Smooth muscle cell (in vitro differentiated cells): ENCODE measurements around the gene SRGAP1. TPM values are rescaled to one million over a fixed set of nuclear protein-coding genes. Genes with fewer than 3 reads are reported as not detected.

Experiments used
- DNase-seq: peaks from one replicate; lab custom pipeline; 2025; ENCODE audit not compliant: unreplicated experiment; lab: John Stamatoyannopoulos, UW
- H2AFZ ChIP-seq: fragments of 200-600 bp; sonication (generic); 2 replicates; pipeline ENCODE4 v1.6.0; 2016; ENCODE audit warnings: antibody characterized with exemption, low read depth, mild to moderate bottlenecking
- H3F3A ChIP-seq: fragments of 200-600 bp; sonication (generic); 2 replicates; pipeline ENCODE4 v1.6.0; 2017; ENCODE audit warnings: antibody characterized with exemption, low read depth
- H3K27ac ChIP-seq: fragments of 200-600 bp; sonication (generic); 2 replicates; pipeline ENCODE4 v1.5.1; 2016; ENCODE audit warnings: low read depth, mild to moderate bottlenecking
- H3K27me3 ChIP-seq: fragments of 200-600 bp; sonication (generic); 2 replicates; pipeline ENCODE4 v1.6.1; 2016; ENCODE audit warnings: low read depth, mild to moderate bottlenecking
- H3K36me3 ChIP-seq: fragments of 200-600 bp; sonication (generic); 2 replicates; pipeline ENCODE4 v1.5.1; 2016; ENCODE audit warnings: low read depth
- H3K4me1 ChIP-seq: fragments of 200-600 bp; sonication (generic); 2 replicates; pipeline ENCODE4 v1.5.1; 2016; ENCODE audit warnings: low read depth
- H3K4me2 ChIP-seq: fragments of 200-600 bp; sonication (generic); 2 replicates; pipeline ENCODE4 v1.6.0; 2016; ENCODE audit warnings: mild to moderate bottlenecking
- H3K4me3 ChIP-seq: fragments of 200-600 bp; sonication (generic); 2 replicates; pipeline ENCODE4 v1.5.1; 2016; ENCODE audit warnings: mild to moderate bottlenecking
- H3K79me2 ChIP-seq: fragments of 200-600 bp; sonication (generic); 2 replicates; pipeline ENCODE4 v1.6.0; 2016; ENCODE audit warnings: low read depth, mild to moderate bottlenecking
- H3K9ac ChIP-seq: fragments of 200-600 bp; sonication (generic); 2 replicates; pipeline ENCODE4 v1.6.0; 2016; ENCODE audit warnings: low read depth
- H3K9me3 ChIP-seq: fragments of 200-600 bp; sonication (generic); replicated peaks from 2 replicates; pipeline ENCODE4 v1.5.1; 2016; ENCODE audit warnings: low read depth
- H4K20me1 ChIP-seq: fragments of 200-600 bp; sonication (generic); 2 replicates; pipeline ENCODE4 v1.6.0; 2016; ENCODE audit warnings: low read depth
- CTCF ChIP-seq: fragments of 200-600 bp; sonication (generic); IDR thresholded peaks from 2 replicates; pipeline ENCODE4 v1.5.1; 2017; ENCODE audit warnings: borderline replicate concordance, mild to moderate bottlenecking, antibody characterized with exemption; ENCODE audit not compliant: insufficient read depth, poor library complexity, severe bottlenecking
- WGBS: methylation state at CpG from one replicate; pipeline ENCODE4 v1.1.7; 2016; ENCODE audit warnings: low lambda C conversion rate; 5-methylcytosine and 5-hydroxymethylcytosine counted together
- polyA plus RNA-seq: library from polyadenylated mRNA; unstranded; fragments of >200 nt; fragmentation: Nextera tagmentation; extraction: Ambion mirVana; gene quantifications from 2 replicates; pipeline ENCODE4 v1.2.1, GENCODE V29; 2016
- total RNA-seq: library from RNA; depleted of rRNA; stranded (reverse); fragments of >200 nt; gene quantifications from 2 replicates; pipeline ENCODE4 v1.2.3, GENCODE V29; 2014

The SRGAP1 gene
- total and polyA plus RNA-seq, 2 experiments from 2014 or later: 4.0 to 5.9 TPM

GRCh38 chr12:64077922-64078321 is 233.4 kb downstream of the SRGAP1 start:
- Histone ChIP-seq H3K79me2 (no peaks in the 10 kb centered on the region), H3K4me1 (no peaks in the 10 kb centered on the region), H3K4me3 (no peak overlapping the region), H3F3A (no peaks in the 10 kb centered on the region), H3K4me2 (no peak overlapping the region), H2AFZ (no peak overlapping the region), H3K9ac (no peak overlapping the region), H4K20me1 (no peaks in the 10 kb centered on the region), H3K9me3 (no peaks in the 10 kb centered on the region), H3K36me3 (no peaks in the 10 kb centered on the region), H3K27me3 (no peaks in the 10 kb centered on the region), H3K27ac (no peak overlapping the region)
- peak; percentile 30 for TF ChIP-seq CTCF
- no peak for DNase-seq

GRCh38 chr12:64080319-64081007 is 236.0 kb downstream of the SRGAP1 start:
- H2AFZ ChIP-seq: no peak overlapping the region
- no peaks in the 10 kb centered on the region for H4K20me1 ChIP-seq
- no peaks in the 10 kb centered on the region for H3K4me1 ChIP-seq
- H3K27ac ChIP-seq: peak overlapping the region; percentile 64
- H3K79me2 ChIP-seq: no peaks in the 10 kb centered on the region
- no peaks in the 10 kb centered on the region for H3K9me3 ChIP-seq
- no peaks in the 10 kb centered on the region for H3K27me3 ChIP-seq
- H3F3A ChIP-seq: no peaks in the 10 kb centered on the region
- no peak overlapping the region for H3K9ac ChIP-seq
- WGBS: 79% methylated on average over 7 of the region's 7 CpGs
- DNase-seq: no peak
- H3K4me2 ChIP-seq: peak overlapping the region; percentile 55
- H3K4me3 ChIP-seq: no peak overlapping the region
- no peaks in the 10 kb centered on the region for H3K36me3 ChIP-seq
- TF ChIP-seq CTCF: no peak

- WGBS: 100% methylated on average over 1 of the region's 1 CpG
- TF ChIP-seq CTCF: no peak
- H3K4me1 ChIP-seq: no peaks in the 10 kb centered on the region
- H3K4me2 ChIP-seq: peak overlapping the region; percentile 55
- no peaks in the 10 kb centered on the region for H4K20me1 ChIP-seq
- no peaks in the 10 kb centered on the region for H3F3A ChIP-seq
- H3K4me3 ChIP-seq: no peak overlapping the region
- H3K27me3 ChIP-seq: no peaks in the 10 kb centered on the region
- H3K36me3 ChIP-seq: no peaks in the 10 kb centered on the region
- no peak overlapping the region for H3K9ac ChIP-seq
- H3K27ac ChIP-seq: peak overlapping the region; percentile 64
- no peaks in the 10 kb centered on the region for H3K9me3 ChIP-seq
- no peak for DNase-seq
- no peak overlapping the region for H2AFZ ChIP-seq
- H3K79me2 ChIP-seq: no peaks in the 10 kb centered on the region
Measured at GRCh38 chr12:64081008-64081404, 236.5 kb downstream of the SRGAP1 start.

- no peak overlapping the region for H3K4me2 ChIP-seq
- H3K4me3 ChIP-seq: no peak overlapping the region
- H3K27me3 ChIP-seq: no peaks in the 10 kb centered on the region
- no peaks in the 10 kb centered on the region for H3K36me3 ChIP-seq
- no peak overlapping the region for H2AFZ ChIP-seq
- no peaks in the 10 kb centered on the region for H3K9me3 ChIP-seq
- no peaks in the 10 kb centered on the region for H4K20me1 ChIP-seq
- DNase-seq: no peak
- H3K79me2 ChIP-seq: no peaks in the 10 kb centered on the region
- H3F3A ChIP-seq: no peaks in the 10 kb centered on the region
- WGBS: 95% methylated on average over 2 of the region's 2 CpGs
- H3K9ac ChIP-seq: no peak overlapping the region
- TF ChIP-seq CTCF: no peak
- H3K4me1 ChIP-seq: no peaks in the 10 kb centered on the region
- no peak overlapping the region for H3K27ac ChIP-seq
Measured at GRCh38 chr12:64082116-64082515, 237.6 kb downstream of the SRGAP1 start.
